Type B pancreatic cell (in vitro differentiated cells): ENCODE measurements around the gene EMC9. TPM values are rescaled to one million over a fixed set of nuclear protein-coding genes. Genes with fewer than 3 reads are reported as not detected.

Experiments
- DNase-seq: peaks from one replicate; pipeline ENCODE4 v3.0.0; 2021; ENCODE audit warnings: mixed read lengths; ENCODE audit not compliant: unreplicated experiment; ENCODE audit errors: extremely low spot score
- H3K27ac Mint-ChIP-seq: 2 replicates; pipeline ENCODE4 v1.8.0; 2021; ENCODE audit warnings: mild to moderate bottlenecking, mixed read lengths
- H3K27me3 Mint-ChIP-seq: 2 replicates; pipeline ENCODE4 v1.8.0; 2021; ENCODE audit warnings: mixed read lengths
- H3K36me3 Mint-ChIP-seq: 2 replicates; pipeline ENCODE4 v1.8.0; 2021; ENCODE audit warnings: mixed read lengths
- H3K4me1 Mint-ChIP-seq: one replicate; pipeline ENCODE4 v1.8.0; 2021; ENCODE audit warnings: mixed read lengths; ENCODE audit not compliant: unreplicated experiment
- H3K4me3 Mint-ChIP-seq: 2 replicates; pipeline ENCODE4 v1.8.0; 2021; ENCODE audit warnings: mild to moderate bottlenecking, mixed read lengths
- H3K9me3 Mint-ChIP-seq: 2 replicates; pipeline ENCODE4 v1.8.0; 2021; ENCODE audit warnings: mixed read lengths
- microRNA-seq: library from miRNA; unstranded; fragments of <30 nt; microRNA quantifications from one replicate; pipeline ENCODE4, GENCODE V29; 2020
- total RNA-seq: library from RNA; stranded (reverse); gene quantifications from 2 replicates; pipeline ENCODE4 v1.2.1, GENCODE V29; 2021; ENCODE audit warnings: low replicate concordance
- TF ChIP-seq, protein P1 (sequence below): fragments of 200-600 bp; sonication (generic); conservative IDR thresholded peaks from 2 replicates; pipeline ENCODE4 v1.5.0; 2021; ENCODE audit warnings: antibody characterized with exemption, mild to moderate bottlenecking

Gene EMC9
- total RNA-seq, 1 donor from 2014 or later, result 25.9 TPM

DNA sequence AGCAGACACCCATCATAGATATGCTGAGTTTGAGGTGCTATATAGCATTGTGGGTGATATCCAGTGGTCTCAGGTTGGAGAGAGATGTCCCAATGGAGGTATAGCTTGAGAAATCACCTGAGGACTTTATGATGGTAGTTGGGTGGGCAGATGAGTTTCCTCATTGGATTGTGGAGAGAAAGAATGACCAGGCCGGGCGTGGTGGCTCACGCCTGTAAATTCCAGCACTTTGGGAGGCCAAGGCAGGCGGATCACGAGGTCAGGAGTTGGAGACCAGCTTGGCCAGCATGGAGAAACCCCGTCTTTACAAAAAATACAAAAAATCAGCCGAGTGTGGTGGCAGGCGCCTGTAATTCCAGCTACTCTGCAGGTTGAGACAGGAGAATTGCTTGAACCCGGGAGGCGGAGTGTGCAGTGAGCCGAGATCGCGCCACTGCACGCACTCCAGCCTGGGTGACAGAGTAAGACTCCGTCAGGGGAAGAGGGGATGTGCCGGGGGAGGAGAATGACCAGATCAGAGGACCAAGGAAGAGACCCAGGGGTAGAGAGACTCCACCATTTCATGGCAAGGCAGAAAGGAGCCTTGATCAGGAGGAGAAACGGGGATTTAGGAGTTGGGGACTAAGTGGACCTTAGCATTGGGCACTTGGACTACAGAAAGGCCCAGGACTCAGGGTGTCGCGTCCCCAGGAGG is 48.0 kb downstream of the EMC9 start:
- peak overlapping the region; percentile 78 for H3K27ac Mint-ChIP-seq
- no peaks in the 10 kb centered on the region for H3K27me3 Mint-ChIP-seq
- peak overlapping the region; percentile 95 for H3K4me3 Mint-ChIP-seq
- peaks cover 30% of the 10 kb centered on the region for H3K4me1 Mint-ChIP-seq
- H3K36me3 Mint-ChIP-seq, result peaks cover 5% of the 10 kb centered on the region
- no peaks in the 10 kb centered on the region for H3K9me3 Mint-ChIP-seq
- no peak for DNase-seq
- TF ChIP-seq, protein P1, sequence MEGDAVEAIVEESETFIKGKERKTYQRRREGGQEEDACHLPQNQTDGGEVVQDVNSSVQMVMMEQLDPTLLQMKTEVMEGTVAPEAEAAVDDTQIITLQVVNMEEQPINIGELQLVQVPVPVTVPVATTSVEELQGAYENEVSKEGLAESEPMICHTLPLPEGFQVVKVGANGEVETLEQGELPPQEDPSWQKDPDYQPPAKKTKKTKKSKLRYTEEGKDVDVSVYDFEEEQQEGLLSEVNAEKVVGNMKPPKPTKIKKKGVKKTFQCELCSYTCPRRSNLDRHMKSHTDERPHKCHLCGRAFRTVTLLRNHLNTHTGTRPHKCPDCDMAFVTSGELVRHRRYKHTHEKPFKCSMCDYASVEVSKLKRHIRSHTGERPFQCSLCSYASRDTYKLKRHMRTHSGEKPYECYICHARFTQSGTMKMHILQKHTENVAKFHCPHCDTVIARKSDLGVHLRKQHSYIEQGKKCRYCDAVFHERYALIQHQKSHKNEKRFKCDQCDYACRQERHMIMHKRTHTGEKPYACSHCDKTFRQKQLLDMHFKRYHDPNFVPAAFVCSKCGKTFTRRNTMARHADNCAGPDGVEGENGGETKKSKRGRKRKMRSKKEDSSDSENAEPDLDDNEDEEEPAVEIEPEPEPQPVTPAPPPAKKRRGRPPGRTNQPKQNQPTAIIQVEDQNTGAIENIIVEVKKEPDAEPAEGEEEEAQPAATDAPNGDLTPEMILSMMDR, result no peak

DNA sequence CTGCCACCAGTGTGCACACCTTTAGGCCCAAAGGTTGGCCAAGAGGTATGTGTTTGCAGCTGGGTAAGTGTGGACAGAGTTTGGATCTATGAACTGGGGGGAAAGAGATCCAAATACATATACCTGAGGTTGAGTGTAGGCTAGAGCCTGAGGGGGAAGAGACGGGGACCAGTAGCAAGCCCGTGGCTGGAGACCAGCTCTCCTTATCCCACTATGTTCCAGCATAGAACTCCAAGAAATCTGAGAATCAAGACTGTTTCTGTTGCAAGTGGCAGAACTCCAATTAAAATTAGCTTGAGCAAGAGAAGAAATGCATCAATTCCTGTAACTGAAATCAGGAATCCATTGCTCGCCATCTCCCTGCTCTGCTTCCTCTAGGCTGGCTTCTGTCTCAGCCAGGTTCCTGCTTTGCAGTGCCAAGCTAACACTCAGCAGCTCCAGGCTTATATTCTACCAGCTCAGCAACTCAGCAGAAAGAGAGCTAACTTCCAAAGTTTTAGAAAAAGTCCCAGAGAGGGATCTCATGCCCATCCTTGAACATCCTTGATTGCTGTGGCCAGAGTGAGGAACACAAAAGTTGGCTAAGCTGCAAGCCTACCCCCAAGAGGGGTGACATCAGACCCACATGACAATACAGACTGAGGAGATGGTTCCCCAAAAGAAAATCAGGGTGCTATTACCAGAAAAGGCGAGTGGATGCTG is 48.7 kb downstream of the EMC9 start:
- TF ChIP-seq, protein P1, result no peak
- peak overlapping the region; percentile 78 for H3K27ac Mint-ChIP-seq
- H3K36me3 Mint-ChIP-seq, result peaks cover 5% of the 10 kb centered on the region
- H3K9me3 Mint-ChIP-seq, result no peaks in the 10 kb centered on the region
- H3K27me3 Mint-ChIP-seq, result no peaks in the 10 kb centered on the region
- H3K4me1 Mint-ChIP-seq, result peaks cover 30% of the 10 kb centered on the region
- DNase-seq, result no peak
- H3K4me3 Mint-ChIP-seq, result peak overlapping the region; percentile 95

DNA sequence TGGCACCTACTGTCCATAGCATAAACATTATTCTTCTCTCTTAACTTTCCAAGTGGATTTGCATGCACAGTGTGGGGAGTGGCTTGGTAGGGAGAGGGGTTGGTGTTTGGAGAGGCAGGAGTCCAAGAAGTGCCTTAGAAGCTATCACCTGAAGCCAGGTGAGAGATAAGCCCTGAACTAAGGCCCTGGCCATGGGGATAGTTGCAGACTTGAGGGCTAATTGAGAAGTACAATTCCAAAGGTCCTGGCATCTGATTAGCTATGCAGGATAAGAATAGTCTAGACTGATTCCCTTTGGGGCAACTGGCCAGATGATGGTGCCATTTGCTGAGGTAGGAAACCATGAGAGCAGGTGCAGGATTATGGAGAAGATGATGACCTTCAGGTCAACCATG is 49.3 kb downstream of the EMC9 start:
- no peak for DNase-seq
- Mint-ChIP-seq H3K27me3 (peaks cover under 1% of the 10 kb centered on the region), H3K4me3 (peak overlapping the region; percentile 95), H3K4me1 (peaks cover 30% of the 10 kb centered on the region), H3K27ac (peak overlapping the region; percentile 78), H3K9me3 (no peaks in the 10 kb centered on the region), H3K36me3 (peaks cover 5% of the 10 kb centered on the region)
- TF ChIP-seq, protein P1, result no peak

DNA sequence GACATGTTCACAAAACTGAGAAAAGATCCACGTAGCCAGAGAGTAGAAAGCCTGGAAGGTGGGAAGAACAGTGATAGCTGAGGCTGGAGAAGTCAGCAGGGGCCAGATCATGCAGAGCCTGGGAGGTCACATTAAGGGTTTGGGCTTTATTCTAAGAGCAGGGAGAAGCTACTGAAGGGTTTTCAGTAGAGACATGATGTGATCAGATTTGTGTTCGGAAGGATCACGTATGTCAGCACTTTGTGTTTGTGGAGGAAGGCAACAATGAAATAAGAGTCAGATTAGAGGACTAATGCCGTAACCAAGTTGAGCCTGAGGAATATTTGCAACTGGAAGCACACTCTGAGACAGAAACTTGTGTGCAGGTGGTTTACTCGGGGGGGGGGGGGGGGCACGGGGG is 51.5 kb downstream of the EMC9 start:
- Mint-ChIP-seq H3K36me3 (no peaks in the 10 kb centered on the region), H3K4me3 (no peak overlapping the region), H3K4me1 (peaks cover 19% of the 10 kb centered on the region), H3K27me3 (peaks cover 8% of the 10 kb centered on the region), H3K27ac (no peak overlapping the region), H3K9me3 (no peaks in the 10 kb centered on the region)
- TF ChIP-seq, protein P1, result no peak
- no peak for DNase-seq

Small RNA genes within 50 kb of the gene (microRNA-seq; reads per million reads assigned to microRNA genes)
- gene MIR7703, result not detected

Other genes with a start within 250 kb of the EMC9 start
- gene DHRS4, start 187.8 kb downstream of the EMC9 start, total RNA-seq, result 18.8 and 19.7 TPM in 2 replicates
- gene DHRS4L2, start 152.7 kb downstream of the EMC9 start, total RNA-seq, result 16.0 and 18.0 TPM in 2 replicates
- 2.5 and 2.8 TPM in 2 replicates for gene CARMIL3, start 89.6 kb downstream of the EMC9 start, total RNA-seq
- not detected in 2 replicates for gene CPNE6, start 70.0 kb downstream of the EMC9 start, total RNA-seq
- gene PCK2, start 47.3 kb downstream of the EMC9 start, total RNA-seq, result 35.0 and 40.9 TPM in 2 replicates
- gene DCAF11, start 26.8 kb downstream of the EMC9 start, total RNA-seq, result 65.0 and 78.3 TPM in 2 replicates
- 1.3 and 1.8 TPM in 2 replicates for gene NRL, start 26.6 kb downstream of the EMC9 start, total RNA-seq
- 0.26 and 0.53 TPM in 2 replicates for gene FITM1, start 10.9 kb downstream of the EMC9 start, total RNA-seq
- 142 and 177 TPM in 2 replicates for gene PSME1, start 5.4 kb downstream of the EMC9 start, total RNA-seq
- 134 and 155 TPM in 2 replicates for gene PSME2, start 5.0 kb upstream of the EMC9 start, total RNA-seq
- 68.6 and 78.4 TPM in 2 replicates for gene RNF31, start 5.9 kb upstream of the EMC9 start, total RNA-seq
- gene IRF9, start 19.7 kb upstream of the EMC9 start, total RNA-seq, result 60.0 and 63.4 TPM in 2 replicates
- 84.2 and 221 TPM in 2 replicates for gene REC8, start 30.5 kb upstream of the EMC9 start, total RNA-seq
- gene IPO4, start 47.2 kb upstream of the EMC9 start, total RNA-seq, result 49.0 and 67.1 TPM in 2 replicates
- 50.5 and 60.7 TPM in 2 replicates for gene TM9SF1, start 53.9 kb upstream of the EMC9 start, total RNA-seq
- 0.48 and 0.53 TPM in 2 replicates for gene TSSK4, start 64.1 kb upstream of the EMC9 start, total RNA-seq
- gene CHMP4A, start 71.9 kb upstream of the EMC9 start, total RNA-seq, result 44.3 and 47.3 TPM in 2 replicates
- gene MDP1, start 74.5 kb upstream of the EMC9 start, total RNA-seq, result 16.9 and 22.6 TPM in 2 replicates
- 158 and 161 TPM in 2 replicates for gene NEDD8, start 90.8 kb upstream of the EMC9 start, total RNA-seq
- 53.6 and 66.6 TPM in 2 replicates for gene GMPR2, start 91.3 kb upstream of the EMC9 start, total RNA-seq
- 41.0 and 58.6 TPM in 2 replicates for gene TINF2, start 101.0 kb upstream of the EMC9 start, total RNA-seq
- gene TGM1, start 121.6 kb upstream of the EMC9 start, total RNA-seq, result 10.1 and 16.6 TPM in 2 replicates
- 31.1 and 39.2 TPM in 2 replicates for gene RABGGTA, start 130.0 kb upstream of the EMC9 start, total RNA-seq
- gene DHRS1, start 158.2 kb upstream of the EMC9 start, total RNA-seq, result 31.4 and 32.9 TPM in 2 replicates
- 26.2 and 33.9 TPM in 2 replicates for gene NOP9, start 158.3 kb upstream of the EMC9 start, total RNA-seq
- 4.9 and 11.1 TPM in 2 replicates for gene CIDEB, start 166.4 kb upstream of the EMC9 start, total RNA-seq
- 6.5 and 9.4 TPM in 2 replicates for gene LTB4R2, start 168.5 kb upstream of the EMC9 start, total RNA-seq
- 5.1 and 8.8 TPM in 2 replicates for gene LTB4R, start 169.9 kb upstream of the EMC9 start, total RNA-seq
- gene ADCY4, start 193.5 kb upstream of the EMC9 start, total RNA-seq, result 2.2 and 2.5 TPM in 2 replicates
- 5.6 and 7.5 TPM in 2 replicates for gene RIPK3, start 198.4 kb upstream of the EMC9 start, total RNA-seq
- 33.8 and 130 TPM in 2 replicates for gene NFATC4, start 226.6 kb upstream of the EMC9 start, total RNA-seq